Neuronal stem cell (in vitro differentiated cells): ENCODE results near the gene CDC42BPG.

Source experiments
- DNase-seq: peaks from one replicate; pipeline ENCODE4 v3.0.0-alpha.2; 2013; ENCODE audit warnings: low spot score
- H2AFZ ChIP-seq: one replicate; pipeline ENCODE4 v1.6.1; 2013; ENCODE audit warnings: mild to moderate bottlenecking, low read length, inconsistent platforms
- H2AK5ac ChIP-seq: 2 replicates; pipeline ENCODE4 v1.6.1; 2013; ENCODE audit warnings: low read depth, mild to moderate bottlenecking, inconsistent platforms, low read length, moderate library complexity, mixed read lengths
- H2BK120ac ChIP-seq: 2 replicates; pipeline ENCODE4 v1.6.1; 2013; ENCODE audit warnings: low read depth, mild to moderate bottlenecking, inconsistent platforms, low read length, moderate library complexity, mixed read lengths
- H2BK12ac ChIP-seq: one replicate; pipeline ENCODE4 v1.6.1; 2013; ENCODE audit warnings: low read length, inconsistent platforms
- H2BK15ac ChIP-seq: 2 replicates; pipeline ENCODE4 v1.6.1; 2013; ENCODE audit warnings: mild to moderate bottlenecking, low read length, inconsistent platforms, mixed read lengths
- H2BK5ac ChIP-seq: one replicate; pipeline ENCODE4 v1.6.1; 2013; ENCODE audit warnings: inconsistent platforms, mild to moderate bottlenecking, low read length, moderate library complexity
- H3K14ac ChIP-seq: one replicate; pipeline ENCODE4 v1.6.1; 2013; ENCODE audit warnings: low read length, inconsistent platforms
- H3K18ac ChIP-seq: 2 replicates; pipeline ENCODE4 v1.6.1; 2013; ENCODE audit warnings: low read length, inconsistent platforms
- H3K23ac ChIP-seq: 2 replicates; pipeline ENCODE4 v1.6.1; 2013; ENCODE audit warnings: low read depth, mild to moderate bottlenecking, mixed read lengths, low read length, inconsistent platforms; ENCODE audit not compliant: poor library complexity
- H3K27ac ChIP-seq: replicated peaks from 3 replicates; pipeline ENCODE4 v1.5.1; 2013; ENCODE audit warnings: low read length, inconsistent platforms
- H3K27me3 ChIP-seq, 3 experiments: 2 replicates each; pipeline ENCODE4 v1.6.1; 2013; ENCODE audit warnings: low read length in 3 of 3, mild to moderate bottlenecking in 2 of 3, inconsistent platforms in 1 of 3, low read depth in 1 of 3, mixed read lengths in 1 of 3, moderate library complexity in 1 of 3; ENCODE audit not compliant: control insufficient read depth in 3 of 3, insufficient read depth in 3 of 3
- H3K36me3 ChIP-seq, 2 donors: replicated peaks in 1 of 2; 2 replicates each; pipeline ENCODE4 v1.6.1; 2013; ENCODE audit warnings: low read length in 2 of 2; ENCODE audit not compliant: control insufficient read depth in 2 of 2, insufficient read depth in 2 of 2
- H3K4ac ChIP-seq: 2 replicates; pipeline ENCODE4 v1.6.1; 2013; ENCODE audit warnings: inconsistent platforms, mild to moderate bottlenecking, low read length, moderate library complexity
- H3K4me1 ChIP-seq, 2 donors: 1 replicate in 1 of 2; 2 replicates in 1 of 2; pipeline ENCODE4 v1.6.1; 2013; ENCODE audit warnings: low read length in 2 of 2, low read depth in 1 of 2; ENCODE audit not compliant: control insufficient read depth in 2 of 2, insufficient read depth in 1 of 2
- H3K4me2 ChIP-seq: one replicate; pipeline ENCODE4 v1.6.1; 2013; ENCODE audit warnings: mild to moderate bottlenecking, low read length, inconsistent platforms; ENCODE audit not compliant: insufficient read depth, poor library complexity, severe bottlenecking
- H3K4me3 ChIP-seq, 2 donors: 2 replicates each; pipeline ENCODE4 v1.5.1; 2013; ENCODE audit warnings: low read length in 2 of 2, mild to moderate bottlenecking in 2 of 2, inconsistent platforms in 1 of 2, moderate library complexity in 1 of 2
- H3K79me1 ChIP-seq: one replicate; pipeline ENCODE4 v1.6.1; 2013; ENCODE audit warnings: low read depth, mild to moderate bottlenecking, inconsistent platforms, low read length, moderate library complexity
- H3K9ac ChIP-seq: one replicate; pipeline ENCODE4 v1.6.1; 2013; ENCODE audit warnings: mild to moderate bottlenecking, low read depth, low read length, inconsistent platforms; ENCODE audit not compliant: poor library complexity
- H3K9me3 ChIP-seq, 2 donors: replicated peaks in 1 of 2; 2 replicates each; pipeline versions ENCODE3 to v1.6.1; 2013; ENCODE audit warnings: low read length in 2 of 2, mild to moderate bottlenecking in 2 of 2, inconsistent platforms in 1 of 2, low read depth in 1 of 2, mixed read lengths in 1 of 2, moderate library complexity in 1 of 2; ENCODE audit not compliant: control insufficient read depth in 2 of 2, insufficient read depth in 1 of 2
- H4K8ac ChIP-seq: one replicate; pipeline ENCODE4 v1.6.1; 2013; ENCODE audit warnings: low read depth, mild to moderate bottlenecking, inconsistent platforms, low read length, moderate library complexity
- H4K91ac ChIP-seq: one replicate; pipeline ENCODE4 v1.6.1; 2013; ENCODE audit warnings: low read length, low read depth, mild to moderate bottlenecking, inconsistent platforms; ENCODE audit not compliant: poor library complexity
- WGBS, 2 donors: extraction: QIAGEN DNeasy Blood & Tissue Kit; methylation state at CpG; one replicate each; pipeline ENCODE4 v1.1.7; 2013; ENCODE audit warnings: missing lambda C conversion rate in 2 of 2, mixed read lengths in 1 of 2; ENCODE audit not compliant: insufficient read length in 2 of 2, insufficient replicate concordance in 1 of 2; ENCODE audit errors: extremely low coverage in 2 of 2; 5-methylcytosine and 5-hydroxymethylcytosine counted together

Gene CDC42BPG

GRCh38 chr11:64874308-64875240 lies 30.1 kb upstream of the CDC42BPG start:
- no peak overlapping the region for H3K18ac ChIP-seq
- no peak overlapping the region for H2AK5ac ChIP-seq
- no peak overlapping the region for H2AFZ ChIP-seq
- H3K23ac ChIP-seq, result no peak overlapping the region
- H3K4me2 ChIP-seq, result no peak overlapping the region
- no peak overlapping the region for H2BK120ac ChIP-seq
- H3K9me3 ChIP-seq, result peaks cover 0 to 4% of the 10 kb centered on the region in 2 donors
- no CpG with 5 or more reads among the region's 29 CpGs for WGBS, 2 donors
- no peak overlapping the region for H2BK12ac ChIP-seq
- no peaks in the 10 kb centered on the region for H3K27me3 ChIP-seq
- H3K79me1 ChIP-seq, result peaks cover 13% of the 10 kb centered on the region
- no peak overlapping the region for H3K9ac ChIP-seq
- no peak overlapping the region for H3K4ac ChIP-seq
- H3K4me3 ChIP-seq, result no peak overlapping the region
- H3K36me3 ChIP-seq, result peaks cover 14 to 23% of the 10 kb centered on the region in 2 donors
- H4K8ac ChIP-seq, result no peak overlapping the region
- no peak overlapping the region for H4K91ac ChIP-seq
- H2BK5ac ChIP-seq, result no peak overlapping the region
- H2BK15ac ChIP-seq, result no peak overlapping the region
- H3K4me1 ChIP-seq, result peaks cover 29 to 53% of the 10 kb centered on the region in 2 donors
- no peak overlapping the region for H3K27ac ChIP-seq
- no peak overlapping the region for H3K14ac ChIP-seq
- no peak for DNase-seq

- Histone ChIP-seq H3K79me1 (peaks cover 8% of the 10 kb centered on the region), H3K4ac (no peak overlapping the region), H3K27me3 (no peaks in the 10 kb centered on the region), H2BK12ac (no peak overlapping the region), H3K14ac (no peak overlapping the region), H3K27ac (no peak overlapping the region), H2BK15ac (no peak overlapping the region), H3K9ac (no peak overlapping the region), H3K23ac (no peak overlapping the region), H3K18ac (no peak overlapping the region), H3K36me3 (peaks cover 14 to 29% of the 10 kb centered on the region in 2 donors), H2BK120ac (no peak overlapping the region), H3K4me3 (no peak overlapping the region), H2BK5ac (no peak overlapping the region), H4K91ac (no peak overlapping the region), H3K9me3 (peaks cover 0 to 4% of the 10 kb centered on the region in 2 donors), H2AK5ac (no peak overlapping the region), H3K4me1 (peaks cover 27 to 47% of the 10 kb centered on the region in 2 donors), H2AFZ (no peak overlapping the region), H4K8ac (no peak overlapping the region), H3K4me2 (no peak overlapping the region)
- no peak for DNase-seq
- no CpG with 5 or more reads among the region's 8 CpGs for WGBS, 2 donors
Measured at GRCh38 chr11:64872790-64873488, 28.5 kb upstream of the CDC42BPG start.

GRCh38 chr11:64871492-64871891 lies 27.0 kb upstream of the CDC42BPG start:
- Histone ChIP-seq H3K9ac (peak overlapping the region; percentile 72), H3K4me1 (peaks cover 16 to 35% of the 10 kb centered on the region in 2 donors), H3K14ac (no peak overlapping the region), H3K27me3 (no peaks in the 10 kb centered on the region), H3K79me1 (peaks cover 4% of the 10 kb centered on the region), H2AK5ac (no peak overlapping the region), H3K4ac (no peak overlapping the region), H2BK5ac (peak overlapping the region; percentile 57), H2BK15ac (no peak overlapping the region), H2AFZ (no peak overlapping the region), H3K36me3 (peaks cover 14 to 29% of the 10 kb centered on the region in 2 donors), H3K18ac (peak overlapping the region; percentile 21), H2BK120ac (no peak overlapping the region), H2BK12ac (no peak overlapping the region), H3K4me2 (no peak overlapping the region), H3K27ac (no peak overlapping the region), H4K8ac (no peak overlapping the region), H3K4me3 (no peak overlapping the region), H3K9me3 (peaks cover 0 to 4% of the 10 kb centered on the region in 2 donors), H3K23ac (peak overlapping the region; percentile 87), H4K91ac (no peak overlapping the region)
- no CpG with 5 or more reads among the region's 3 CpGs for WGBS, 2 donors
- no peak for DNase-seq
